ENCODE data around the gene BBIP1.

Gene BBIP1

GRCh38 chr10:110946496-110946895 lies 27.5 kb upstream of the BBIP1 start:
- H3K27me3 ChIP-seq (replicated peaks in 2 of 5; ENCODE audit: control insufficient read depth in 4 of 5, insufficient read depth in 5 of 5, low read length in 4 of 5): no peaks in the 10 kb centered on the region
- ChIA-PET CTCF (interaction anchor here (1.3 to 4.0 kb wide), 3 partner anchors 9 to 18 kb away, joined by 3 to 13 read pairs (median 4); no protein-coding TSS in a partner anchor), POLR2A (no interaction called here)
- no peak for DNase-seq
- no peak overlapping the region for H3K27ac ChIP-seq (ENCODE audit: insufficient read depth in 1 of 2, low read depth in 1 of 2, low read length in 2 of 2, poor library complexity in 1 of 2, severe bottlenecking in 2 of 2)
- H3K4me3 ChIP-seq (ENCODE audit: control insufficient read depth in 1 of 7, extremely low read depth in 1 of 7, insufficient read depth in 4 of 7, low read depth in 2 of 7, low read length in 6 of 7): no peak overlapping the region
- WGBS (ENCODE audit: insufficient coverage): 100% methylated on average over 1 of the region's 1 CpG
- H3K9me3 ChIP-seq (ENCODE audit: control extremely low read depth in 1 of 5, control insufficient read depth in 4 of 5, insufficient read depth in 2 of 5, low read depth in 1 of 5, low read length in 4 of 5): peaks cover 2 to 48% (median 5%) of the 10 kb centered on the region in 5 experiments
- no peaks in the 10 kb centered on the region for H3K4me1 ChIP-seq (ENCODE audit: control extremely low read depth in 1 of 4, control insufficient read depth in 4 of 4, insufficient read depth in 4 of 4, low read length in 3 of 4)
- peaks cover 11 to 61% (median 25%) of the 10 kb centered on the region in 4 experiments for H3K36me3 ChIP-seq (ENCODE audit: control insufficient read depth in 4 of 4, insufficient read depth in 4 of 4, low read length in 3 of 4)

GRCh38 chr10:110944792-110945396 lies 25.9 kb upstream of the BBIP1 start:
- H3K27ac ChIP-seq (ENCODE audit: insufficient read depth in 1 of 2, low read depth in 1 of 2, low read length in 2 of 2, poor library complexity in 1 of 2, severe bottlenecking in 2 of 2): no peak overlapping the region
- peaks cover 2 to 48% (median 8%) of the 10 kb centered on the region in 5 experiments for H3K9me3 ChIP-seq (ENCODE audit: control extremely low read depth in 1 of 5, control insufficient read depth in 4 of 5, insufficient read depth in 2 of 5, low read depth in 1 of 5, low read length in 4 of 5)
- no peak overlapping the region for H3K4me3 ChIP-seq (ENCODE audit: control insufficient read depth in 1 of 7, extremely low read depth in 1 of 7, insufficient read depth in 4 of 7, low read depth in 2 of 7, low read length in 6 of 7)
- CTCF ChIA-PET: interaction anchor here (1.5 to 4.0 kb wide), 2 partner anchors 16 to 18 kb away, joined by 3 to 13 read pairs; no protein-coding TSS in a partner anchor
- H3K36me3 ChIP-seq (ENCODE audit: control insufficient read depth in 4 of 4, insufficient read depth in 4 of 4, low read length in 3 of 4): peaks cover 10 to 63% (median 24%) of the 10 kb centered on the region in 4 experiments
- H3K27me3 ChIP-seq (replicated peaks in 2 of 5; ENCODE audit: control insufficient read depth in 4 of 5, insufficient read depth in 5 of 5, low read length in 4 of 5): no peaks in the 10 kb centered on the region
- no peaks in the 10 kb centered on the region for H3K4me1 ChIP-seq (ENCODE audit: control extremely low read depth in 1 of 4, control insufficient read depth in 4 of 4, insufficient read depth in 4 of 4, low read length in 3 of 4)
- WGBS (ENCODE audit: insufficient coverage): 87% methylated on average over 3 of the region's 5 CpGs
- POLR2A ChIA-PET: no interaction called here
- DNase-seq: no peak

GRCh38 chr10:110939419-110939818 lies 20.4 kb upstream of the BBIP1 start:
- DNase-seq: no peak
- no peaks in the 10 kb centered on the region for H3K4me1 ChIP-seq (ENCODE audit: control extremely low read depth in 1 of 4, control insufficient read depth in 4 of 4, insufficient read depth in 4 of 4, low read length in 3 of 4)
- H3K9me3 ChIP-seq (ENCODE audit: control extremely low read depth in 1 of 5, control insufficient read depth in 4 of 5, insufficient read depth in 2 of 5, low read depth in 1 of 5, low read length in 4 of 5): peaks cover 2 to 18% (median 6%) of the 10 kb centered on the region in 5 experiments
- H3K4me3 ChIP-seq (ENCODE audit: control insufficient read depth in 1 of 7, extremely low read depth in 1 of 7, insufficient read depth in 4 of 7, low read depth in 2 of 7, low read length in 6 of 7): no peak overlapping the region
- ChIA-PET CTCF (interaction anchor here (0.9 kb wide), 1 partner anchor 11 kb away, joined by 3 read pairs; no protein-coding TSS in a partner anchor), POLR2A (no interaction called here)
- no peaks in the 10 kb centered on the region for H3K27me3 ChIP-seq (replicated peaks in 2 of 5; ENCODE audit: control insufficient read depth in 4 of 5, insufficient read depth in 5 of 5, low read length in 4 of 5)
- no CpG with 5 or more reads among the region's 4 CpGs for WGBS (ENCODE audit: insufficient coverage)
- no peak overlapping the region for H3K27ac ChIP-seq (ENCODE audit: insufficient read depth in 1 of 2, low read depth in 1 of 2, low read length in 2 of 2, poor library complexity in 1 of 2, severe bottlenecking in 2 of 2)
- peaks cover 3 to 42% (median 15%) of the 10 kb centered on the region in 4 experiments for H3K36me3 ChIP-seq (ENCODE audit: control insufficient read depth in 4 of 4, insufficient read depth in 4 of 4, low read length in 3 of 4)

- no peak overlapping the region for H3K4me3 ChIP-seq (ENCODE audit: control insufficient read depth in 1 of 7, extremely low read depth in 1 of 7, insufficient read depth in 4 of 7, low read depth in 2 of 7, low read length in 6 of 7)
- POLR2A ChIA-PET: no interaction called here
- 98% methylated on average over 18 of the region's 18 CpGs for WGBS (ENCODE audit: insufficient coverage)
- H3K4me1 ChIP-seq (ENCODE audit: control extremely low read depth in 1 of 4, control insufficient read depth in 4 of 4, insufficient read depth in 4 of 4, low read length in 3 of 4): peaks cover 0 to 4% (median under 1%) of the 10 kb centered on the region in 4 experiments
- CTCF ChIA-PET: interaction anchor here (1.6 kb wide), 1 partner anchor 9 kb away, joined by 4 read pairs; no protein-coding TSS in a partner anchor
- no peak overlapping the region for H3K27ac ChIP-seq (ENCODE audit: insufficient read depth in 1 of 2, low read depth in 1 of 2, low read length in 2 of 2, poor library complexity in 1 of 2, severe bottlenecking in 2 of 2)
- H3K36me3 ChIP-seq (ENCODE audit: control insufficient read depth in 4 of 4, insufficient read depth in 4 of 4, low read length in 3 of 4): peaks cover 0 to 17% (median 5%) of the 10 kb centered on the region in 4 experiments
- DNase-seq: no peak
- H3K27me3 ChIP-seq (replicated peaks in 2 of 5; ENCODE audit: control insufficient read depth in 4 of 5, insufficient read depth in 5 of 5, low read length in 4 of 5): no peaks in the 10 kb centered on the region
- peaks cover 0 to 3% (median 0%) of the 10 kb centered on the region in 5 experiments for H3K9me3 ChIP-seq (ENCODE audit: control extremely low read depth in 1 of 5, control insufficient read depth in 4 of 5, insufficient read depth in 2 of 5, low read depth in 1 of 5, low read length in 4 of 5)
Observed at GRCh38 chr10:110936757-110937156, 17.8 kb upstream of the BBIP1 start.

GRCh38 chr10:110932505-110933180 lies 13.7 kb upstream of the BBIP1 start:
- Histone ChIP-seq H3K27me3 (replicated peaks in 2 of 5; ENCODE audit: control insufficient read depth in 4 of 5, insufficient read depth in 5 of 5, low read length in 4 of 5) (no peaks in the 10 kb centered on the region), H3K4me3 (ENCODE audit: control insufficient read depth in 1 of 7, extremely low read depth in 1 of 7, insufficient read depth in 4 of 7, low read depth in 2 of 7, low read length in 6 of 7) (no peak overlapping the region), H3K9me3 (ENCODE audit: control extremely low read depth in 1 of 5, control insufficient read depth in 4 of 5, insufficient read depth in 2 of 5, low read depth in 1 of 5, low read length in 4 of 5) (no peaks in the 10 kb centered on the region), H3K27ac (ENCODE audit: insufficient read depth in 1 of 2, low read depth in 1 of 2, low read length in 2 of 2, poor library complexity in 1 of 2, severe bottlenecking in 2 of 2) (no peak overlapping the region), H3K4me1 (ENCODE audit: control extremely low read depth in 1 of 4, control insufficient read depth in 4 of 4, insufficient read depth in 4 of 4, low read length in 3 of 4) (peaks cover 0 to 8% (median 2%) of the 10 kb centered on the region in 4 experiments), H3K36me3 (ENCODE audit: control insufficient read depth in 4 of 4, insufficient read depth in 4 of 4, low read length in 3 of 4) (peaks cover 3 to 9% (median 5%) of the 10 kb centered on the region in 4 experiments)
- CTCF ChIA-PET: interaction anchor here (0.6 to 1.2 kb wide), 2 partner anchors 13 to 163 kb away, joined by 3 read pairs; no protein-coding TSS in a partner anchor
- DNase-seq: no peak
- POLR2A ChIA-PET: no interaction called here
- no CpG with 5 or more reads among the region's 1 CpG for WGBS (ENCODE audit: insufficient coverage)

GRCh38 chr10:110931769-110932381 lies 12.9 kb upstream of the BBIP1 start:
- WGBS (ENCODE audit: insufficient coverage): 80% methylated on average over 1 of the region's 1 CpG
- DNase-seq: no peak
- Histone ChIP-seq H3K27ac (ENCODE audit: insufficient read depth in 1 of 2, low read depth in 1 of 2, low read length in 2 of 2, poor library complexity in 1 of 2, severe bottlenecking in 2 of 2) (no peak overlapping the region), H3K9me3 (ENCODE audit: control extremely low read depth in 1 of 5, control insufficient read depth in 4 of 5, insufficient read depth in 2 of 5, low read depth in 1 of 5, low read length in 4 of 5) (no peaks in the 10 kb centered on the region), H3K36me3 (ENCODE audit: control insufficient read depth in 4 of 4, insufficient read depth in 4 of 4, low read length in 3 of 4) (peaks cover 3 to 5% (median 3%) of the 10 kb centered on the region in 4 experiments), H3K27me3 (replicated peaks in 2 of 5; ENCODE audit: control insufficient read depth in 4 of 5, insufficient read depth in 5 of 5, low read length in 4 of 5) (no peaks in the 10 kb centered on the region), H3K4me1 (ENCODE audit: control extremely low read depth in 1 of 4, control insufficient read depth in 4 of 4, insufficient read depth in 4 of 4, low read length in 3 of 4) (peaks cover 0 to 8% (median 2%) of the 10 kb centered on the region in 4 experiments), H3K4me3 (ENCODE audit: control insufficient read depth in 1 of 7, extremely low read depth in 1 of 7, insufficient read depth in 4 of 7, low read depth in 2 of 7, low read length in 6 of 7) (no peak overlapping the region)
- POLR2A ChIA-PET: no interaction called here
- CTCF ChIA-PET: interaction anchor here (0.9 to 1.2 kb wide), 2 partner anchors 13 to 14 kb away, joined by 3 to 4 read pairs; partner anchors contain the start of gene BBIP1

Measured in common myeloid progenitor, CD34-positive (primary cell).